Measurements from ENCODE around the gene CD9. TPM values are rescaled to one million over a fixed set of nuclear protein-coding genes. Genes with fewer than 3 reads are reported as not detected.

Gene CD9, protein sequence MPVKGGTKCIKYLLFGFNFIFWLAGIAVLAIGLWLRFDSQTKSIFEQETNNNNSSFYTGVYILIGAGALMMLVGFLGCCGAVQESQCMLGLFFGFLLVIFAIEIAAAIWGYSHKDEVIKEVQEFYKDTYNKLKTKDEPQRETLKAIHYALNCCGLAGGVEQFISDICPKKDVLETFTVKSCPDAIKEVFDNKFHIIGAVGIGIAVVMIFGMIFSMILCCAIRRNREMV
- 864 and 1,034 TPM in 2 replicates for total RNA-seq

DNA sequence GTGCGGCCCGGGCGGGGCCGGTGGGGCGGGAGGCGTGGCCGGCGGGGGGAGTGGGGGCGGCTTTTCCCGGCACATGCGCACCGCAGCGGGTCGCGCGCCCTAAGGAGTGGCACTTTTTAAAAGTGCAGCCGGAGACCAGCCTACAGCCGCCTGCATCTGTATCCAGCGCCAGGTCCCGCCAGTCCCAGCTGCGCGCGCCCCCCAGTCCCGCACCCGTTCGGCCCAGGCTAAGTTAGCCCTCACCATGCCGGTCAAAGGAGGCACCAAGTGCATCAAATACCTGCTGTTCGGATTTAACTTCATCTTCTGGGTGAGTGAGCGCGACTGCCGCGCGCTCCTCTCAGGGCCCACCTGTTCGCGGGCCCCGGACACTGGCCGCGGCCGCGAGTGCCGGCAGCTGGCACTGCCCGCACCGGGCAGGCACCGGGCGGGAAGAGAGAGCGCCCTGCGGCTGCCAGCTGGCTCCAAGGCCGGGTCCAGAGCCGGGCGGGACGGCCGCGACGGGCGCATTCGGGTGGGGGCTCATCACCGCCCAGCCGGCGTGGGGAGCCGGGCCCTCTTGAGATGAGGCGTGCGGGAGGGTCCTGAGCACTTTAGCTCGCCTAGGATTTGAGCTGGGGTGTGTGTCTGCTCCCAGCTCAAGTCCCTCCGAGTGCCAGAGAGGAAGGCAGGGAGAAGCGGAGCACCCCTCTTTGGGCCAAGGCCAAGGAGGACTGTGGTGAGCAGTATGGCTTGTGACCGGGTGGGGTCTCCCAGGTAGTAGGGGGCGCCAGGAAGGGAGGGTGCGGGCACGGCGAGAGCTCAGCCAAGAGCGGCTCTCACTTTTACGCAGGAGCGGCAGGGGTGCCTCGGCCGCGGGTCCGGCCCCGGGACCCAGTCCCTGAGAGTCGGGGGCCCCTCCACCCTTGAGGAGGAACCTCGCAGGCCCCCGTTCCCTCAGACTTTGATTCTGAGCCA is at the start of gene CD9:
Gene CD9 (plus strand): TSS at position 145 of the 957 bp plus-strand sequence. CDS start 100 bp downstream, at position 245.

Other genes with a start within 250 kb of the CD9 start
- 1.1 and 2.2 TPM in 2 replicates for gene VWF, start 75.7 kb upstream of the CD9 start, total RNA-seq
- 26.2 and 51.3 TPM in 2 replicates for gene PLEKHG6, start 110.3 kb downstream of the CD9 start, total RNA-seq
- 39.0 and 49.6 TPM in 2 replicates for gene TNFRSF1A, start 141.7 kb downstream of the CD9 start, total RNA-seq
- 22.2 and 110 TPM in 2 replicates for gene SCNN1A, start 175.2 kb downstream of the CD9 start, total RNA-seq
- 110 and 121 TPM in 2 replicates for gene LTBR, start 183.8 kb downstream of the CD9 start, total RNA-seq
- not detected in 2 replicates for gene CD27, start 244.6 kb downstream of the CD9 start, total RNA-seq

Data from tracheal epithelial cell (primary cell).